Neural cell (in vitro differentiated cells): ENCODE measurements around the gene GPR35. TPM values are rescaled to one million over a fixed set of nuclear protein-coding genes. Genes with fewer than 3 reads are reported as not detected.

Source experiments
- H2AFZ ChIP-seq: fragments of 200-600, 300-800 bp; sonication (generic), shearing (Covaris generic); 2 replicates; pipeline ENCODE4 v1.6.0; 2014; ENCODE audit warnings: low read depth, mild to moderate bottlenecking, antibody characterized with exemption, low read length, moderate library complexity
- H3F3A ChIP-seq: fragments of 200-600 bp; shearing (Covaris generic); 2 replicates; pipeline ENCODE4 v1.6.1; 2016; ENCODE audit warnings: mild to moderate bottlenecking, moderate library complexity, mixed read lengths, antibody characterized with exemption, low read length; ENCODE audit not compliant: insufficient read depth, poor library complexity, severe bottlenecking
- H3K27ac ChIP-seq: fragments of 200-600, 300-800 bp; sonication (generic), shearing (Covaris generic); 2 replicates; pipeline ENCODE4 v1.5.1; 2014; ENCODE audit warnings: mild to moderate bottlenecking, low read length, moderate library complexity
- H3K27me3 ChIP-seq: fragments of 300-800, 200-600 bp; sonication (generic), shearing (Covaris generic); 2 replicates; pipeline ENCODE4 v1.6.0; 2014; ENCODE audit warnings: mild to moderate bottlenecking, low read depth, low read length, moderate library complexity; ENCODE audit not compliant: insufficient read depth
- H3K36me3 ChIP-seq: fragments of 300-800, 200-600 bp; sonication (generic), shearing (Covaris generic); 2 replicates; pipeline ENCODE4 v1.5.1; 2014; ENCODE audit warnings: mild to moderate bottlenecking, antibody characterized with exemption, low read length, moderate library complexity; ENCODE audit not compliant: insufficient read depth
- H3K4me2 ChIP-seq: fragments of 300-800, 200-600 bp; sonication (generic), shearing (Covaris generic); 2 replicates; pipeline ENCODE4 v1.6.0; 2014; ENCODE audit warnings: mild to moderate bottlenecking, low read length
- H3K4me3 ChIP-seq: fragments of 300-800, 200-600 bp; sonication (generic), shearing (Covaris generic); 2 replicates; pipeline ENCODE4 v1.5.1; 2014; ENCODE audit warnings: mild to moderate bottlenecking, low read length, moderate library complexity
- H3K79me2 ChIP-seq: fragments of 200-600 bp; shearing (Covaris generic); replicated peaks from 2 replicates; pipeline ENCODE4 v1.6.0; 2014; ENCODE audit warnings: mild to moderate bottlenecking, low read length, moderate library complexity; ENCODE audit not compliant: insufficient read depth
- H3K9ac ChIP-seq: fragments of 300-800, 200-600 bp; sonication (generic), shearing (Covaris generic); 2 replicates; pipeline ENCODE4 v1.6.1; 2016; ENCODE audit warnings: mild to moderate bottlenecking, low read length, mixed read lengths
- H3K9me2 ChIP-seq: fragments of 200-600 bp; shearing (Covaris generic); 2 replicates; pipeline ENCODE4 v1.6.1; 2016; ENCODE audit warnings: mild to moderate bottlenecking, low read length, mixed read lengths; ENCODE audit not compliant: insufficient read depth
- H3K9me3 ChIP-seq: fragments of 200-600, 300-800 bp; sonication (generic), shearing (Covaris generic); 2 replicates; pipeline ENCODE4 v1.6.1; 2016; ENCODE audit warnings: mild to moderate bottlenecking, mixed run types, low read length, moderate library complexity, mixed read lengths
- H4K20me1 ChIP-seq: fragments of 200-600 bp; shearing (Covaris generic); 2 replicates; pipeline ENCODE4 v1.6.1; 2016; ENCODE audit warnings: mild to moderate bottlenecking, mixed run types; ENCODE audit not compliant: insufficient read depth
- CTCF ChIP-seq: fragments of 450-650 bp; IDR thresholded peaks from 2 replicates; pipeline ENCODE4 v1.5.1; 2014; ENCODE audit warnings: antibody characterized with exemption, mild to moderate bottlenecking, moderate library complexity; ENCODE audit not compliant: poor library complexity, severe bottlenecking
- EP300 ChIP-seq: fragments of 450-650 bp; conservative IDR thresholded peaks from 2 replicates; pipeline ENCODE4 v1.6.1; 2014; ENCODE audit warnings: antibody characterized with exemption, mild to moderate bottlenecking, moderate library complexity; ENCODE audit not compliant: poor library complexity, severe bottlenecking
- EZH2 ChIP-seq: fragments of 200-600, 300-800 bp; shearing (Covaris generic), sonication (generic); IDR thresholded peaks from 2 replicates; pipeline ENCODE4 v1.6.1; 2014; ENCODE audit warnings: antibody characterized with exemption, low read length, borderline replicate concordance, mild to moderate bottlenecking; ENCODE audit not compliant: insufficient read depth, poor library complexity, severe bottlenecking
- MXI1 ChIP-seq: fragments of 450-650 bp; conservative IDR thresholded peaks from 2 replicates; pipeline ENCODE4 v1.6.1; 2014; ENCODE audit warnings: antibody characterized with exemption, mild to moderate bottlenecking; ENCODE audit not compliant: poor library complexity, severe bottlenecking
- POLR2AphosphoS5 ChIP-seq: IDR thresholded peaks from 2 replicates; pipeline ENCODE4 v1.6.1; 2012
- RAD21 ChIP-seq: fragments of 450-650 bp; conservative IDR thresholded peaks from 2 replicates; pipeline ENCODE4 v1.6.1; 2014; ENCODE audit warnings: antibody characterized with exemption, mild to moderate bottlenecking, moderate library complexity
- SMC3 ChIP-seq: fragments of 450-650 bp; conservative IDR thresholded peaks from 2 replicates; pipeline ENCODE4 v1.6.1; 2014; ENCODE audit warnings: antibody characterized with exemption, mild to moderate bottlenecking, moderate library complexity; ENCODE audit not compliant: poor library complexity
- TAF1 ChIP-seq: IDR thresholded peaks from 2 replicates; pipeline ENCODE4 v1.6.1; 2012; ENCODE audit warnings: low read depth
- polyA plus RNA-seq: library from polyadenylated mRNA; depleted of rRNA; stranded (reverse); fragments of >200 nt; gene quantifications from 2 replicates; pipeline ENCODE4 v1.2.3, GENCODE V29; 2014
- TF ChIP-seq, protein P1 (sequence below): IDR thresholded peaks from 2 replicates; pipeline ENCODE4 v1.6.1; 2012; ENCODE audit warnings: borderline replicate concordance

GPR35 gene
- polyA plus RNA-seq, 1 donor from 2014 or later = 2.8 TPM

- H3K9me3 ChIP-seq = no peaks in the 10 kb centered on the region
- H3K9me2 ChIP-seq = no peaks in the 10 kb centered on the region
- TF ChIP-seq CTCF = no peak
- TF ChIP-seq, protein P1, sequence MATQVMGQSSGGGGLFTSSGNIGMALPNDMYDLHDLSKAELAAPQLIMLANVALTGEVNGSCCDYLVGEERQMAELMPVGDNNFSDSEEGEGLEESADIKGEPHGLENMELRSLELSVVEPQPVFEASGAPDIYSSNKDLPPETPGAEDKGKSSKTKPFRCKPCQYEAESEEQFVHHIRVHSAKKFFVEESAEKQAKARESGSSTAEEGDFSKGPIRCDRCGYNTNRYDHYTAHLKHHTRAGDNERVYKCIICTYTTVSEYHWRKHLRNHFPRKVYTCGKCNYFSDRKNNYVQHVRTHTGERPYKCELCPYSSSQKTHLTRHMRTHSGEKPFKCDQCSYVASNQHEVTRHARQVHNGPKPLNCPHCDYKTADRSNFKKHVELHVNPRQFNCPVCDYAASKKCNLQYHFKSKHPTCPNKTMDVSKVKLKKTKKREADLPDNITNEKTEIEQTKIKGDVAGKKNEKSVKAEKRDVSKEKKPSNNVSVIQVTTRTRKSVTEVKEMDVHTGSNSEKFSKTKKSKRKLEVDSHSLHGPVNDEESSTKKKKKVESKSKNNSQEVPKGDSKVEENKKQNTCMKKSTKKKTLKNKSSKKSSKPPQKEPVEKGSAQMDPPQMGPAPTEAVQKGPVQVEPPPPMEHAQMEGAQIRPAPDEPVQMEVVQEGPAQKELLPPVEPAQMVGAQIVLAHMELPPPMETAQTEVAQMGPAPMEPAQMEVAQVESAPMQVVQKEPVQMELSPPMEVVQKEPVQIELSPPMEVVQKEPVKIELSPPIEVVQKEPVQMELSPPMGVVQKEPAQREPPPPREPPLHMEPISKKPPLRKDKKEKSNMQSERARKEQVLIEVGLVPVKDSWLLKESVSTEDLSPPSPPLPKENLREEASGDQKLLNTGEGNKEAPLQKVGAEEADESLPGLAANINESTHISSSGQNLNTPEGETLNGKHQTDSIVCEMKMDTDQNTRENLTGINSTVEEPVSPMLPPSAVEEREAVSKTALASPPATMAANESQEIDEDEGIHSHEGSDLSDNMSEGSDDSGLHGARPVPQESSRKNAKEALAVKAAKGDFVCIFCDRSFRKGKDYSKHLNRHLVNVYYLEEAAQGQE = no peak
- TF ChIP-seq RAD21 = no peak
- no peak for TF ChIP-seq SMC3
- no peak for TF ChIP-seq TAF1
- TF ChIP-seq MXI1 = no peak
- TF ChIP-seq POLR2AphosphoS5 = no peak
- TF ChIP-seq EZH2 = no peak
- TF ChIP-seq EP300 = no peak
- H4K20me1 ChIP-seq = no peaks in the 10 kb centered on the region
- H3K36me3 ChIP-seq = no peaks in the 10 kb centered on the region
- no peak overlapping the region for H3K4me3 ChIP-seq
- H3K27ac ChIP-seq = no peak overlapping the region
- H3K4me2 ChIP-seq = no peak overlapping the region
- H3K9ac ChIP-seq = no peak overlapping the region
- H3K79me2 ChIP-seq = peaks cover 33% of the 10 kb centered on the region
- H2AFZ ChIP-seq = no peak overlapping the region
- no peaks in the 10 kb centered on the region for H3K27me3 ChIP-seq
- H3F3A ChIP-seq = no peaks in the 10 kb centered on the region
Observed at GRCh38 chr2:240589850-240590525, 35.3 kb upstream of the GPR35 start.

GRCh38 chr2:240590681-240591111 lies 34.6 kb upstream of the GPR35 start:
- H3K79me2 ChIP-seq = peaks cover 26% of the 10 kb centered on the region
- no peak for TF ChIP-seq TAF1
- no peak for TF ChIP-seq EZH2
- no peak for TF ChIP-seq MXI1
- H4K20me1 ChIP-seq = no peaks in the 10 kb centered on the region
- no peak overlapping the region for H2AFZ ChIP-seq
- H3K9me2 ChIP-seq = no peaks in the 10 kb centered on the region
- no peak overlapping the region for H3K27ac ChIP-seq
- H3K9me3 ChIP-seq = no peaks in the 10 kb centered on the region
- no peaks in the 10 kb centered on the region for H3K27me3 ChIP-seq
- no peak overlapping the region for H3K4me3 ChIP-seq
- H3F3A ChIP-seq = no peaks in the 10 kb centered on the region
- no peak overlapping the region for H3K4me2 ChIP-seq
- no peaks in the 10 kb centered on the region for H3K36me3 ChIP-seq
- no peak overlapping the region for H3K9ac ChIP-seq
